Measurements from ENCODE around the gene TTC3.

- no peak for TF ChIP-seq POLR2AphosphoS5 (IDR thresholded peaks at IDR 0.05; ENCODE audit: low read depth, low read length)
- no peak for TF ChIP-seq SP1 (IDR thresholded peaks at IDR 0.05; ENCODE audit: low read depth)
- TF ChIP-seq CTCF (IDR thresholded peaks at IDR 0.05 in 2 of 3, conservative IDR thresholded peaks at IDR 0.05 in 1 of 3; ENCODE audit: borderline replicate concordance in 1 of 3, insufficient read depth in 1 of 3, low read depth in 2 of 3, low read length in 2 of 3): no peak
- no peak for TF ChIP-seq EGR1 (IDR thresholded peaks at IDR 0.05; ENCODE audit: low read depth)
- no peak for TF ChIP-seq EZH2 (IDR thresholded peaks at IDR 0.05)
- TF ChIP-seq SIN3A (IDR thresholded peaks at IDR 0.05; ENCODE audit: low read depth): no peak
These were observed 80.3 kb downstream of the TTC3 start for GRCh38 chr21:37153196-37153934.

Measured in HCT116 (cell line).